Inflammatory macrophage treated with lipopolysaccharide for 1 hour (primary cell): ENCODE data around the gene TAF4B.

Experiments used
- DNase-seq, 2 donors: peaks; one replicate each; pipeline ENCODE4 v3.0.0-alpha.2; 2020 to 2022

TAF4B gene

DNA sequence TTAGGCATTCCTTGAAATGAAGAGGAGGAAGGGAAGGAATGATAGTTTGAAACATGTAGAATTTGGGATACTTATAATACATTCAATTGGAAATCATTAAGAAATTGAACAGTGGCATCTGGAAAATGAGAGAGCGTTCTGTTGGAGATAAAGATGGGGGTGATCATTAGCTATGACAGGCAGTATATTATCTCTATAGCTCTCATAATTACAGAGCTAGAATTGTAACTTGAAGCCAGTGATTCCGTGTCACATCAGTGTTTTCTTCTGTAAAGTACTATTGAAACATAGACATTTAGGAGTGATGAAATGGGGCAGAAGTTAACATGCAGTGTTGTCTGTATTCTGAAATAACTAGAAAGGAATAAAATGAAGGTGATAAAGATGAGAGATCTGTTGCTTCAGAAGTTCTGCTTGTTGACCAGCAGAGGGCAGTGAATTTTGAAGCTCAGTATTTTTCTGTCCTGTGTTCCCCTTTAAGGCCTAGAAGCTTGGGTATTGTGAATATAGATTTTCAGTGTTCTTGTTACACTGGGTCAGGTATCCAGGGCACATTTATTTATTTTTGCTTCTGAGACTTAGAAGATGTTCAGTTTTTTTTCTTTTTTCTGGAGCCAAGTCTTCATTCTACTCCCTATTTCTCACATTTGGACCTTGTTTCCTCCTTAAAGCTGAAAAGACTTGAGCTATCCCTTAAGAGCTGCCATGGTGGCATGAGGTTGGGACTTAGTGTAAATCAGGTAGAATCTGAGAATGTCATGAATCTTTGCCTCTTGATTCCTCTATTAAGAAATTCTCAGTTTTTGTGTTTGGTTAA is 157.4 kb downstream of the TAF4B start:
- DNase-seq = peak; percentile 19 to 38

DNA sequence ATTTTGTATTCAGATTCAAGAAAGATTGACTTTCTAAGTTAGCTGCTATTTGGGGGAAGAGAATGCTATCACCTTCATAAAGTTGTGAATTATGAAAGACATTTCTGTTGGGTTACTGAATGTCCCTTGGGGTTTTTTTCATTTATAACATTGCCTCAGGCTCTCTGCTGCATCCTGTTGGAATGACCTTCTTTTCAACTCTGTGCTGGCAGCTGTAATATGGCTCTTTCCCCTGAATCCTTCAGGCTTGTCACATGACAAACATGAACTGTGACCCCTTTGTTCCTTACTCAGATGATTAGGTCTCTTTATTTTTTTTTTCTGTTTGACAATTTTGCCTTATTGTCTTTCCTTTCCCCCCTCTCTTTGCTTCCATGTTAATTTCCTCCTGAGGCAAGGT is 159.8 kb downstream of the TAF4B start:
- peak in 1 of 2 donors; percentile 3 for DNase-seq

DNA sequence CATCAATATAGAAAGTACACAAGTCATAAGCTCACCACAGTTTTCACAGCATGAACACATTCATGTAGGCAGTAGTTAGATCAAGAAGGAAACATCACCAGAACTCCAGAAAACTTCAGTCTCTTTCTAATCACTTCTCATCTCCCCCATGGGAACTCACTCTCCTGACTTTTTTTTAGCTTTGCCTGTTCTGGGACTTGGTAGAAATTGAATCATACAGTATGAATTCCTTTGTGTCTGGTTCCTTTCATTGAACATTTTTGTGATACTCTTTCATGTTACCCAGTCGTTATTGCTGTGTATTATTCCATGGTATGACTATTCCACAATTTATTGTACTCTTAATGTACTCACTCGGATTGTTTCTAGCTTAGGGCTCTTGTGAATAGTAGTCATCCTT is 160.2 kb downstream of the TAF4B start:
- no peak for DNase-seq

DNA sequence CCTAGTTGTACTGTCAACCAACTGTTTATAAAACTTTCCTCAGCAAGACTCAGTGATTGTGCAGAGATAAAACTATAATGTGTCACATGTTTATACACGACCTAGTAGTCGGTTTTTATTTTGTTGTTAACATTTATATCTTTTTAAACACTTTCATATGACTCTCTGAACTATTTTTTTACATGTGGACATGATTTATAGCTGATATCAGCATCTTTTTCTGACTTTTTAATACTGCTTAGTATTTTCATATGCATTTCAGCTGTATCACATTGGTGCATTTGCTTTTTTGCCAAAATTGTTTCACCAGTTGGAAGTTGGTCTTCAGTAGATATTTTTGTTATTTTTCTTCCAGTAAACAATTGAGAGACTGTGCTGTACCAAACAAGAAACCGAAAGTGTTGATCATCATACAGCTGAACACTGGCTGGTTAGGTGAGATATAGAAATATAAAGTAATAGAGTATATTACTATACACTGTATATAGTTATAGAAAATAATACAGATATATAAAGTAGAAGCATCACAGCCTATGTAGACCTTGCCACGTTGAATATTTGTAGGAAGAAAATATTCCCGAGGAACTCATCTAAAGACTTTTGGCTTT is 167.9 kb downstream of the TAF4B start:
- DNase-seq = no peak

DNA sequence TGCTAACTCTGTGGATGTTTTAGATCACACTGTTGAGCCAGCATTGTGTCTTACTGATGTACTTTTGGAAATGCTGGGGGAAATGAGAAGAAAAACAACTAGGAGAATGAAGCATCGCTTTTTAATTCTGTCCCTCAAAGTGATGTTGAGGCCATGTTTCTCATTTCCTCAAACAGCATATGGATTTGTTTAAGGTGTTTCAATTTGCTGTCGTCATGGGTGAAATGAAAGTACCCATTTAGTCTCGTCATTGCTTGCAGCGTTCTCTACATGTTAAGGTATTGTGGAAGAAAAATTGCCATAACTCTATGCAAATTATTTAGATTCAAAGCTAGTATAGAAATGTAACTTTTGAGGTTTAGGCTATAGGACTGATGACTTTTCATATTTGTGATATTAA is 170.8 kb downstream of the TAF4B start:
- DNase-seq = no peak

DNA sequence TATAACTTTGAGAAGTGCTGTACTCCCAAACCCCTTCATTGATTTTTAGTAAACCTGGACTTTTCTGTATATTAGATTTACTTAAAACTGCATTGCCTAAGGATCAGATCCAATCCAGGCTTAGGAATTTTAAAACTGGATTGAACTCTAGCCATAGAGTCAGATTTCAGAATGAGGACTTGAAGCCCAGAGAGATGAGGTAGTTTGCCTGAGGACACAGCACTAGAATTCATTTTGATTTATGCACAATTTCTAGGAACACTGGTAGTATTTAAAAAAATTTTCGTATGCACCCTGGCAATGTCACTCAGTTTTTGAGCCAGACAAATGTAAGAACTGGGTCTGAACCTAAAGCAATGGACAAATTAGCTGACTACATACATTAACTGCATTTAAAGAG is 177.2 kb downstream of the TAF4B start:
- no peak for DNase-seq

DNA sequence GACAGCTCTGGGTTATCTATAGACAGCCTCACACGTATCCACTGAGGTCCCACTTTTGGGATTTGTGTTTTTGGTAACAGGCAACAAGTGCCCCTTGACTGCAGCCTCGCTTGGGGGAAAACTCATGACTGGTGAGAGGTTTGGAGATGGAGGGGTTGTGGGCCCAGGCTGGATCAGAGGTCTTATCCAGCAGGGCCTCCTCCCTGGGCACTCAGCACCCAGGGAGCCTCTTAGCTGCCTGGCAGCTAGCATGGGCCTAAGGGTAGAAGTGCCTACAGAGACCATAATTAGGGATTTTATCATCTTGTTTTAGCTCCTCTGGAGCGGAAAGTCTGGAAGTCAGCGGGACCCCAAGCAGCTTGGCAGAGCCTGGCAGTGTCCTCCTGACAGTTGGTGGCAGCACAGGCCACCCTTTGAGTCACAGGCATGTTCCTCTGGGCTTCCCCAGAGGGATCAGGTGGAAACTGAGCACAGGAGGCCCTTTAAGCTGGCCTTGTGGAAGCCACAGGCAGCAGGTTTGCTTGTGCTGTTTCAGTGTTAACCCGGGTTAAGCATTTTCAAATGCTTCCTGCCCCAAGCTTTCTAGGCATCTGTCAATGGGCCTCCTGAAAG is 179.1 kb downstream of the TAF4B start:
- DNase-seq = no peak

DNA sequence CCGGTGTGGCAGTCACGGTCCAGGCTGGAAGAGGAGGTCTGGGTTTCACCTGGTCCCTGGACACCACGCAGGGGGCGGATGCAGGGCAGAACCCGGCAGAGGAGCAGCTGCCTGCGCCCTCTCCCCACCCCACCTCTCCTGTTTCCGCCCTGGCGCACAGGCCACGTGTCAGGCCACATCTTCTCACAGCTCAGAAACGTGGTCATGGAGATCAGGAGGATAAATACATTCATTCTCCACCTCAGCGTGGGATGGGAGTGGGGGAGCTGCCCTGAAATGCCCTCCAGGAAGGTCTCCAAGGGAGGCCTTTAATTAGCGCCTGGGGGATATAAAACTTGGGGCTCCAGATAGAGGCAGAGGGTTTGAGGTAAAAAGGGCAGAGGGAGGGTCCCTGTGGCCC is 180.1 kb downstream of the TAF4B start:
- no peak for DNase-seq

DNA sequence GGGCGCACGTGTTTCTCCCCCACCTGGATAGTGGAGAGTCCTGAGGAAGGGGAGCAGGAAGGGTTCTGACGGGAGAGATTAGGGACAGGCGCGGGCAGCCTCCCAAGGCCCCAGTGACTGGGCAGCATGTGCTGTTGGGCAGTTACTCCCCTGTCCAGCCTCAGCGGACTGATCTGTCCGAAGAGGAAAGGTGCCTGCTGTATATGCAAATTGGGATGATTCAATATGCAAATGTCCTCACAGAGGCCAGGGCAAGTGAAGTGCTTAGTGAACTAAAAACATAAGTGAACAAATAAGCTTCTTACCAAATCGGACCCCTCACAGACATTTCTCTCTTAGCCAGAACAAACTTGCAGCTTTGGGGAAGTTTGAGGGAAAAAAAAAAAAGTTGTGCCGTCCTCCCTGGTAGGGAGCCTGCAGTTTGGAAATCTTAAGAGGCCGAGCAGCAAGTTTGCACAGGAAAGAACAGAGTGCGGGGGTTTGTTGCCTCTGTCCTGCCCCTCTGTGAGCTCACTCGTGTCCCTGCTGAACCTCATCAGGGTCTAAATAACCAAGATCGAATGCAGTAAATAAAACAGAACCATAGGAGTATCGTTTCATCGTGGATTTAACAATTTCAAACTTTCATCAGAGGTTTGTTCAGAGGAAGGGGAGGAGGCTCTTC is 180.7 kb downstream of the TAF4B start:
- no peak for DNase-seq

DNA sequence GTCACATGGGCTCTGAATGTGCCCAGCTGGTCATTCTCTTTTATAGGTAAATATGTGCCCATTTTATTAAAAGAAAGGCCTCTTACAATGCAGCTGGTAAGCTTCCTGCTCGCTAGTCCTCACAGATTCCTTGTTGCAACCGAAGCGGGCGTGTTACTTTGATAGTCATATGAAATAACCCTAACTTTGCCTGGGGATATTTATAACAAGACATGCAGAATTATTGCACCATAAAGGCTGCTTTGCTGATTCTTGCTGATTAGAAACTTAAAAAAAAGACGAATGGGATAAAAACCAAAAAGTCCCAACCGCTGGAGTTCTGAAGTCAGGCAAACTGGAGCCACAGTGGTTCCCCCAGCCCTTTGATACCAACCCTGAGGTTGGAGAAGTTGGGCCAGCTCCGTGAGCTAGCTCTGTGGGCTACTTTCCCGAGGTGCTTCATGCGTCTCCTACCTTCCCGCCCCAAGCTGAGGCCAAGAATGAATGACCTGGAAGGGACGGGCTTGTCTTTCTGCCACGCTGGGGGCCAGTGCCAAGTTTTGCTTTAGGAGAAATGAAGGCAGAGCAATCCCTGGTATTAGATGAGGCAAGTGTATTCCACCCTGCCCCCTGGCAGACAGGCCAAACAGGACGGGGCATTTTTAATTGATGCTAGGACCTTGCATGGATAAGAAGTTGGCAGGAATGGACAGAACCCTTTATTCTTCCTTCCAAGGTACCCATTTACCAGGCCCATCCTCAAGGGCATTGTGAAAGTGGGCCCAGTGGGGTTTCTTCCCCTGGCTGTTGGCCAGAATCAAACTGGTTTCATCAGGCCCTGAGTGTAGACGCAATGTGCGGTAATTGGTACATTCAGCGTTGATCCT is 181.7 kb downstream of the TAF4B start:
- no peak for DNase-seq

DNA sequence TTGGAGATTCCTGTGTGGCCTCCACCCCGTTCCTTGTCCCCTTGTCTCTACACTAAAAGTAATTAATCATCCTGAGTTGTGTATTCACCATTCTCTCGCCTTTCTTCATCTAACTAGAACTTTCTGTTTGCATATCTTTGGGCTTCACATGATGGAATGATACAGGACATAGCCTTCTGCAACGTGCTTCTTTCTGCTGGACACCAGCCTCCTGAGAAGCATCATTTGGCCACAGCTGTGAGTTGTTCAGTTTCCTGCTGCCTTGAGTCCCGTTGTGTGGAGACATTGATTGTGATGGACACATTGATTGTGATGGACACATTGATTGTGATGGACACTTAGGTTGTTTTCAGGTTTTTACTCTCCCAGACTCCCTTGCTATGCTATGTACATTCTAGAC is 182.8 kb downstream of the TAF4B start:
- DNase-seq = no peak

DNA sequence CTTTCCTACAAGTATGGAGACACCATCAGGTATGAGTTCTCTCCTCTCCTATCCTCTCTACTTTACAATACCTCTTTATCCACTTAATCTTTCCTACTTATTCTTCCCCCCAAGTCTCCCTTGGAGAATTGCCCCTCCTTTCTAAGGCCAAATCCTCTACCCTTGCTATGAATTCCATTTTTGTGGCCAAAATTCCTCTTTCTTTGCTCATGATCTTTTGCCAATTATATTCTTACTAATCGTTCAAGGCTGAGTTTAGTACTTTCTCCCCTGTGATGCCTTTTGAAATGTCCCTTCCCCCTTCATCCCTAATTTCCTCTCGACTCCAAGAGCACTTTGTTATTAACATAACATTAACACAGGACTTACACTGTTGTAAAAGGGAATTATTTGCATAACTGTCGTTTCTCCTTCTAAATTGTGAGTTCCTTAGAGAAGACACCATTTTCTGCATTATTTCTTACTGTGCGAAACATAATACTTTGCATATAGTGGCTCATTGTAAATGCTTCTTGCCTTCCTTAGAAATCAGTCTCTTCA is 188.7 kb downstream of the TAF4B start:
- DNase-seq = no peak

DNA sequence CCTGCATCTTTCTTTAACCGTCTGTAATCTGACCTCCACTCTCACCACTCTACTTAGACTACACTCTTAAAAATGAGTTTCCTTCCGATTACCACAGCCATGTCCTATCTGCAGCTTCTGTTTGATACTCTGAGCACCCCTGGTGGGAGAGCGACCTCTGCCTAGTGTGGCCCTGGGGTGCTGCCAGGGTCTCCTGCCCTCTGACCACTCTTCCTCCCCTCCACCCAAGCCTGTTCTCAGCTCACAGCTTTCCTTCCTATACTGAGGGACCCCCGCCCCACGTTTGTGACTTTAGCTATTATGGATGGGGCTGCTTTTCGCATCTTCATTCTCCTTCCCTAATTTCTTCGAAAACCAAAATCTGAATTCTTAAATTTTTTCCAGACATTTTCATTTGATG is 189.4 kb downstream of the TAF4B start:
- DNase-seq = no peak

DNA sequence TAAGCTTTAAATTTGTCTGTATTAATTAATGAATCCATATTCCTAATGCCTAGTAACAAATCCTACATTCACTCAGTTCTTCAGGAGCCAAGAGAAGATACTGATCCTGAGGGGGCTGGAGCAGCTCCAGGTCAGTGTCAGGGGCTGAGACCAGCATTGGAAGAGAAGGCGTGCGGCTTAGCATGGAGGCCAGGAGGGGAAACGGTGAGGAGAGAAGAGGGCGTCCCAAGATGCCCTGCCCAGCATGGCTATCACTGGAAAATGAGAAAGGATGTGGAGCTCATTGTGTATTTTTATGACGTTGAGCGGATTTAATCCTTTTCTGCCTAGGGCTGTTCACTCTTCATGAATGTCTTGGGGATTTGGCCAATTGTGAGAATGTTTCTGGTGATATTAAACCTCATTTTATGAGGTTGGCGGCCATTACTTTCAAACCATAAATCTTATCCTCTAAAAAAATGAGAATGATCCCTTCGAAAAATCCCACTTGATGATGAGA is 190.5 kb downstream of the TAF4B start:
- no peak for DNase-seq

DNA sequence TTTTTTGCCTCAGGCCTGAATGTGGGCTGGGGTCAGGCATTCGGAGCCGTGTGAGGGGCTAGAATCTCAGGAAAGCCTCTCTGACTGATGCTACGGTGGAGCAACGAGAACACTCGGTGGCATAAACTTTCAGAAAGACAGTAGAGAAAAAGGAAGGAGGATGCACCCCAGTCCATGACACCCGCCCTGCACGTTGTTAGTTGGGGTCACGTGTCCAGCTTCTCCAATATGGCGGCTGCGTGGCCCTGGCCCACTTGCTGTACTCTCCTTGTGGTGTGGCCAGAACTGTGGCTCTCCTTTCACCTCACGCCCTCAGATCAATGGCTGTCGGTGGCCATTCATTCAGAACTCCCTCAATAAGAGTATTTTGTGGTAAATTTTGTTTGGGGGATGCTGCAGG is 190.9 kb downstream of the TAF4B start:
- no peak for DNase-seq

DNA sequence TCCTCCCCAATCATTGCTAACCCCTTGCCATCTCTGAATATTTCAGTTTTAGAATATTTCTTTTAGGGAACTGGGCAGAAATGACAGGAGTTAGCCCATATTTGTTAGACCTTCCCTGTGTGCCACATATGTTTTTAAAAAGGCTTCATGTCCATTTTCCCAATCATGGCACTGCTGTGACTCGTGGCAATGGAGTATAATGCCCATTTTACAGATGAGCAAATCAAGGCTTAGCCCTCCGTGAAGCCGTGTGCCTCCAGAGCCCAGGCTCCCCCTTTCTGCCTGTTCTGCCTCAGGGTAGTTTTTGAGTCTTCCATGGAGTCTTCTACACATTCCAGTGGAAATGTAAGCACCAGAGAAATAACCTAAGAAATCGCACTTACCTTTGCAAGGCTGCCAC is 192.0 kb downstream of the TAF4B start:
- no peak for DNase-seq

DNA sequence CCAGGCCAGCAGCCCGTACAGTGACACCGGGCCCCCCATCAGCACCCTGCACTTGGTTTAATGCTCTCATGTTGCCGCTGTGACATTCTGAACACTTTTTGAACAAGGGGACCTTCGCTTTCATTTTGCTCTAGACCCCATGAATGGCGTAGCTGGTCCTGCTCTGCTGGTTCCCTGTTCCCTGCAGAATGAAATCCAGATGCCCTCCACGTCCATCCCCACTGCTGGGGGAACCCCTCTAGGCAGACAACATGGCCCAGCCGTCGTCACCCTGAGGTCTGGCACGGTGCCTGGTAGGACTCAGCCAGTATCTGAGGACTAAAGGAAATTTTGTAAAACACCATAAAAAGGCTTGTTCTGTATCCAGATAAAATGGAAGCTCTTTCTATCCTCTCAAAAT is 193.5 kb downstream of the TAF4B start:
- no peak for DNase-seq

DNA sequence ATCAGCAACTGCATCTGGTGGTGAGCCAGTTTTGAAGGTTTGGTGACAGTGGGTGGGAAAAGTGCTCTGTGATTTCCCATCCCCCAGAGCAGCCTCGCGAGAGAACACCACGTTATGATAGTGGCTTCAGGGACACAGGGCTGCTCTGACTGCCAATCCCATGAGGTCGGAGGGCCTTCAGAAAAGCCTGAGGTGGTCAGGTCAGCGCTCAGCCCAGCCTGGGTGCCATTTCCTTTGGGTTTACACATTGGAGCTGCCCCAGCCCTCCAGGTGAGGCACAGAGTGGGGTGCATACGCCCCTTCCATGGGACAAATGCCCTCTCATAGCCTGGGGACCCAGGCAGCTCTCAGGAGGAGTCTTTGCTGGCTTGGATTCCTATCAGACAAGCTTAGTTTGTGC is 195.3 kb downstream of the TAF4B start:
- no peak for DNase-seq

DNA sequence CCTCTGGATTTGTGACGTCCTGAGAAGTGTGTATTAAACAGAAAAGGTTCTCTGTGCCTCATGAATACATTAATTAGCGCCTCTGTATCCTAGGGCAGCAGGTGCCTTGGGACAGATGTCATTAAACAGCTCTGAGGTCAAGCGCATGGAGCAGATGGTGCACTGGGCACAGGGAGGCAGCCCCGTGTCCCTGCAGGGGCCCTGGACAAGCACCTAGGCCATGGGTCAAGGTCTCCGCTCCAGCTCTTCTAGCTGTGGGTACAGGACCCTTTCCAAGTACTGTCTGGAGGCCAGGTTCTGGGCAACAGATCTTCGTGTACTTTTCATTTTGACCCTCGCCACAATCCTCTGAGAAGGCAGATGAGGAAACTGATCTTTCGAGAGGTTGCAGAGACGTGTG is 195.7 kb downstream of the TAF4B start:
- no peak for DNase-seq

DNA sequence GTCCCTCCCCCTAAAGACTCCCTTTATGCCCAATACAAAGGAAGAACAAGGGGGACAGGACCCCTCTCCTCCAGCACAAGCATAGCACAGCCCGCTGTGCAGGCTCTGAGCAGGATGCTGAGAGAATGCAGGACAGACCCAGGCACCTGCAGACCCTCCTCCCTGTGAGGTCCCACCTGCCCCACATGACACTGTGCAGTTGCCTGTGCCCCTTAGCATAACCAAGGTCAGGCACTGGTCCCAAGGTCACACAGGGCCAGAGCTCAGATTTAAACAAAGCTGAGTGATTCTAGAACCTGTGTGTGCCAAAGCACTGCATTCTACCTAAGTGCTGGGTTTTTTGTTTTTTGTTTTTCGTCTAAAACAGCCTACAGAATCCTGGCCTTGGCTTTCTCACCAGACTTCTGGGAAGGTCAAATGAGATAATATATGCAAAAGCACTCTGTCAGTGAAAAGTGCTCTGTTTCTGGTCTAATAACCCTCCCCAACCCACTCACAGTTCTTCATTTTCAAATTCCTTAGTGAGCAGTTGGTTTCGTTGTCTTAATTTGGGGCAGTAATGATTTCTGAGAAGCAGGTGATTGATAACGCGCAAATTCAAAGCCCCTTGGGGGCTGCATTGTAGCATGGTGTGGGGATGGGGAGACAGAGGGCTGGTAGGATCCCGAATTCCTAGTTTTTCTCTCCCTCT is 196.4 kb downstream of the TAF4B start:
- no peak for DNase-seq

DNA sequence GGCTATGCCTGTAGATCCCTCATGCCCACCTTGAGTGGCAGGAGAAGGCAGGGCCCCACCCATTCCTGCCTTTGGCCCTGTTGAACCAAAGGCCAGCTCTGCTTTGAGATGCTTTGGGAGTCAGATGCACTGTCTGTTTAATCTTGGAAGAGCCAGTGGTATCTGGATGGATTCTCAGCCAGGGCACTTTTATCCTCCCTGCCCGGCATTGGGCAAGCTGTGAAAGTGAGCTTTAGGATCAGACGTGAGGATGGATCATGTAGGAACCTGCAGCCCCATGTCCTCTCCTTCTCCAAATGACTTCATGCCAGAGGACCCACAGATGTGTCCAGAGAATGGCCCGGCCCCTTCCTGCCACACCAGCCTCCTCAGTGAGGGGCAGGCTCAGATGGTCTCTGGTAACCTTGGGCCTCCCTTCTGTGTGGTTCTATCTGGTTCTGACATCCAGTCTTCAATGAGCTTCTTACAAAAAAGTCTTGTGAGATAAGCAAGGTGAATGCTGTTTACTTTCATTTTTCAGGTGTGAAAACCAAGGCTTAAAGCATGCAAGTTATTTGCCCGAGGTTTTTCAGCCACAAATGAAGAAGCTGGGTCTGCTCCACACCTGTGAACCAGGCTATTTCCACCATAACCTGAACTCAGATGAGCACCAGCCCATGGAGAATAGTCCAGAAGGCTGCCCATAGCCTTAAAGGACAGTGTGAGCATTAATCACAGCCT is 198.3 kb downstream of the TAF4B start:
- DNase-seq = no peak
